NT2/D1 (cell line): ENCODE data around the gene CYBA.

Experiments used
- SUZ12 ChIP-seq: IDR thresholded peaks from 2 replicates; pipeline ENCODE4 v1.6.1; 2011; ENCODE audit not compliant: insufficient read length, insufficient read depth; ENCODE audit errors: extremely low read depth
- YY1 ChIP-seq: IDR thresholded peaks from 2 replicates; pipeline ENCODE4 v1.6.1; 2011; ENCODE audit not compliant: insufficient read length, insufficient read depth
- ZNF274 ChIP-seq: IDR thresholded peaks from 2 replicates; pipeline ENCODE4 v1.6.1; 2011; ENCODE audit warnings: mild to moderate bottlenecking, low read depth, low read length

GRCh38 chr16:88688013-88688778 lies 37.3 kb upstream of the CYBA start:
- TF ChIP-seq SUZ12 = no peak
- no peak for TF ChIP-seq ZNF274
- no peak for TF ChIP-seq YY1
